ENCODE results near the gene TRAPPC4. TPM values are rescaled to one million over a fixed set of nuclear protein-coding genes. Genes with fewer than 3 reads are reported as not detected.
"Not testable (repeated sequence)": the region's sequence is repeated elsewhere in the genome, so short reads cannot be mapped to it uniquely, and the experiment has no call there.

The TRAPPC4 gene
- total RNA-seq, 1 donor from 2014 or later: 62.6 TPM

GRCh38 chr11:119033421-119033820 lies 14.9 kb downstream of the TRAPPC4 start:
- not testable (repeated sequence) for DNase-seq (ENCODE audit: low spot score)

GRCh38 chr11:119034813-119035212 lies 16.2 kb downstream of the TRAPPC4 start:
- no peak for DNase-seq (ENCODE audit: low spot score)

GRCh38 chr11:119038884-119039283 lies 20.3 kb downstream of the TRAPPC4 start:
- no peak for DNase-seq (ENCODE audit: low spot score)

- not testable (repeated sequence) for DNase-seq (ENCODE audit: low spot score)
These were observed 20.9 kb downstream of the TRAPPC4 start for GRCh38 chr11:119039471-119039870.

- no peak for DNase-seq (ENCODE audit: low spot score)
These were observed 23.4 kb downstream of the TRAPPC4 start for GRCh38 chr11:119041821-119042514.

- no peak for DNase-seq (ENCODE audit: low spot score)
These were observed 24.4 kb downstream of the TRAPPC4 start for GRCh38 chr11:119042927-119043326.

- DNase-seq (ENCODE audit: low spot score): no peak
These were observed 26.1 kb downstream of the TRAPPC4 start for GRCh38 chr11:119044708-119045107.

GRCh38 chr11:119046489-119046888 lies 27.9 kb downstream of the TRAPPC4 start:
- no peak for DNase-seq (ENCODE audit: low spot score)

- DNase-seq (ENCODE audit: low spot score): no peak
These were observed 28.6 kb downstream of the TRAPPC4 start for GRCh38 chr11:119047205-119047604.

GRCh38 chr11:119048644-119049043 lies 30.1 kb downstream of the TRAPPC4 start:
- no peak for DNase-seq (ENCODE audit: low spot score)

- no peak for DNase-seq (ENCODE audit: low spot score)
These were observed 30.5 kb downstream of the TRAPPC4 start for GRCh38 chr11:119049081-119049480.

- no peak for DNase-seq (ENCODE audit: low spot score)
These were observed 33.0 kb downstream of the TRAPPC4 start for GRCh38 chr11:119051440-119052162.

GRCh38 chr11:119052163-119052814 lies 33.7 kb downstream of the TRAPPC4 start:
- peak; percentile 20 for DNase-seq (ENCODE audit: low spot score)

- no peak for DNase-seq (ENCODE audit: low spot score)
These were observed 35.9 kb downstream of the TRAPPC4 start for GRCh38 chr11:119054418-119054817.

- no peak for DNase-seq (ENCODE audit: low spot score)
These were observed 37.3 kb downstream of the TRAPPC4 start for GRCh38 chr11:119055901-119056300.

GRCh38 chr11:119056421-119056999 lies 37.9 kb downstream of the TRAPPC4 start:
- no peak for DNase-seq (ENCODE audit: low spot score)

- DNase-seq (ENCODE audit: low spot score): peak; percentile 97
These were observed 38.6 kb downstream of the TRAPPC4 start, which contains the start of gene HYOU1 for GRCh38 chr11:119057000-119057769. TSS of gene HYOU1 (minus strand) at chr11:119057205. CDS start at chr11:119056160, 1,045 bp downstream.

GRCh38 chr11:119059128-119059527 lies 40.6 kb downstream of the TRAPPC4 start:
- not testable (repeated sequence) for DNase-seq (ENCODE audit: low spot score)

- DNase-seq (ENCODE audit: low spot score): no peak
These were observed 42.7 kb downstream of the TRAPPC4 start for GRCh38 chr11:119061256-119061655.

GRCh38 chr11:119062779-119063178 lies 44.2 kb downstream of the TRAPPC4 start:
- DNase-seq (ENCODE audit: low spot score): no peak

GRCh38 chr11:119065369-119065768 lies 46.8 kb downstream of the TRAPPC4 start:
- DNase-seq (ENCODE audit: low spot score): no peak

Measured in umbilical cord (tissue), 2 donors.